ENCODE results near the gene ZC3H12A.

The ZC3H12A gene

DNA sequence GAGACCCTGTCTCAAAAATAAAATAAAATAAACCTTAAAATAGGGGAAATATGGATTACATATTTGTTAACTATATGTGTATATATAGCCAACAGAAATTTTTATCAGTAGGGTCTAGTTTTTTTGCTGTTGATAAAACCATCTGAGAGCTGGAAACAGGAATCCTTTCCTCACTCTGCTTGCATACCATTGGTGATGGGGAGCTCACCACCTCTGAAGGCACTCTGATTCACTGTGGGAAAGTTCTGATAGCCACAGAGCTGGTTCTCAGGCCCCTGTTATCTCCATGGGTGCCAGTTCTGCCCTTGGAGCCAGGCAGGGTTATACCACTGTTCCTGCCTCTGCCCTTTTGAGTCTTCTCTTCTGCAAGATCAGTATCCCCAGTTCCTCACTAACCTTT, 17.8 kb upstream of the ZC3H12A start:
- DNase-seq, result no peak

DNA sequence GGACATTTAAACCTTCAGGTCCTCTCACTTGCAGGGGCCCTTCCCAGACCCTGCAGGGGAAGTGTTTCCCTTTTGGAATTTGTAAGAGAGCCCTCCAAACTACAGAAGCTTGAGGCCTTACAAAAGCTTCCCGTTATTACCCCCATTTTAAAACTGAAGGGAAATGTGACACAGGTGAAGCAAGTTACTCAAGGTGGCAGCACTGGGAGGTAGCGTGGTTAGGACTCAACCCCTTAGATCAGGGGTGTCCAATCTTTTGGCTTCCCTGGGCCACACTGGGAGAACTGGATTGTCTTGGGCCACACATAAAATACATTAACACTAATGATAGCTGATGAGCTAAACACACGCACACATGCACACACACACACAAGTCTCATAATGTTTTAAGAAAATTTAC, 15.8 kb upstream of the ZC3H12A start:
- DNase-seq, result no peak

DNA sequence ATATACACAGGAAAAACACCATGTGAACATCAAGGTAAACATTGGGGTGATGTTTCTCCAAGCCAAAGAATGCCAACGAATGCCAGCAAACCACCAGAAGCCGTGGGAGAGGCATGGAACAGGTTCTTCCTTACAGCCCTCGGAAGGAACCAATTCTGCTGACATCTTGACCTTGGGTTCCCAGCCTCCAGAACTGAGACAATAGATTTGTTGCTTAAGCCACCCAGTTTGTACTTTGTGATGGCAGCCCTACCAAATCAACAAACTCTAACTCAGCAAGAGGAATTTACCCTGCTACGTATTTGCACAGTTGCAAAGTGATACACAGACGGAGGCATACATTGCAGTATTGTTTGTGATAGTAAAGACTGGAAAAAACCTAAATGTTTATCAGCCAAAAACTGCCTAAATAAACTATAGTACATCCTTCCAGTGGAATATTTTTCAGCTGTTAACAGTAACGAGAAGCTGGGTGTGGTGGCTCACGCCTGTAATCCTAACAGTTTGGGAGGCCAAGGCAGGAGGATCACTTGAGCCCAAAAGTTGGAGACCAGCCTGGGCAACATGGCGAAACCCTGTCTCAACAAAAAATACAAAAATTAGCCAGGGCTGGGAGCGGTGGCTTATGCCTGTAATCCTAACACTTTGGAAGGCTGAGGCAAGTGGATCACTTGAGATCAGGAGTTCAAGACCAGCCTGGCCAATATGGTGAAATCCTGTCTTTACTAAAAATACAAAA, 12.5 kb upstream of the ZC3H12A start:
- no peak for DNase-seq

DNA sequence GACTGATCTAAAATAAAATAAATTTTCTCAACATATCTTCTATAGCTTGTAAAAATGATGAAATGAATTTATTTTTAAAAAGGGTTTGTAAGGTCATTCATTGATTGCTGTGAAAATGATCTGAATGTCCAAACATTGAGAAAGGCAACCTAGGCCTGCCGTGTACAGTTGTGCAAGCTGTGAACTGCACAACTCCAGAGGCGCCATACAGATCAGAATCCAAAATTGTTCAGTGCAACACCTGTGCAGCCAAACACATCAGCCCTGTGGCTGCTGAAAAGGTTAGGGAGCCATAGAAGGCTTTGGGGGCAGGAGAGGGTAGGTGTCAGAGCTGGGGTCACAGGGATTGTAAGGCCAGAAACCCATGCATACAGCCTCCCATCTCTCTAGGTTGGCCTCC, 9.9 kb upstream of the ZC3H12A start:
- DNase-seq, result no peak

DNA sequence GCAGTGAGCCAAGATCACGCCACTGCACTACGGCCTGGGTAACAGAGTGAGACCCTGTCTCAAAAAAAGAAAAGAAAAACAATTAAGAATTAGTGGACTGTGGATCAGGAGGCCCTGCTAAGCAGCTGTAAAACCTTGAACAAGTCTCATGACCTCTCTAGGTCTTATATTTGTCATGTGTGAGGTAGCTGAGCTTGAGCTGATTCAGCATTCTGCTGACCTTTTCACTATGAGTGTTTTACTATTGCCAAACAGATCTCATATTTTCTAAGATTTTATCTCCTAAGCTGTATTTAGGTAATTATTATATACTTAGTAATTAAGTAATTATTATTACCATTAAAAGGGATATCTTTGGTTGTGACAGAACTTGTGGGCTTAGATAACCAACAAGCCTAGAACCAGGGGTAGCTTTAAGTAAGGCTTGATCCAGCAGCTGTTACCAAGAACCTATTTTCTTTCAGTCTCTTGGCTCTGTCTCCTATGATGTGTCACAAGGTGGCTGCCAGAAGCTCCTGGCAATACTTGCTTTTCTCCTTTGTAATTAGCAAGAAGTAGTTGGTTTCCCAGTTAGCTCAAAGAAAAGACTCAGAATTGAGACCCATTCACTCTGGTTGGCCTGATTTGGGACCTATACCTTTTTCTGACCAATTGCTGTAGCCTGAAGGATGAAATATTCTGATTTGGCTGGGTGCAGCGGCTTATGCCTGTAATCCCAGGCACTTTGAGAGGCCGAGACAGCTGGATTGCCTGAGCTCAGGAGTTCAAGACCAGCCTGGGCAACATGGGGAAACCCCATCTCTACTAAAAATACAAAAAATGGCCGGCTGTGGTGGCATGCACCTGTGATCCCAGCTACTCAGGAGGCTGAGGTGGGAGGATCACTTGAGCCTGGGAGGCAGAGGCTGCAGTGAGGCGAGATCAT, 8.5 kb upstream of the ZC3H12A start:
- no peak for DNase-seq

DNA sequence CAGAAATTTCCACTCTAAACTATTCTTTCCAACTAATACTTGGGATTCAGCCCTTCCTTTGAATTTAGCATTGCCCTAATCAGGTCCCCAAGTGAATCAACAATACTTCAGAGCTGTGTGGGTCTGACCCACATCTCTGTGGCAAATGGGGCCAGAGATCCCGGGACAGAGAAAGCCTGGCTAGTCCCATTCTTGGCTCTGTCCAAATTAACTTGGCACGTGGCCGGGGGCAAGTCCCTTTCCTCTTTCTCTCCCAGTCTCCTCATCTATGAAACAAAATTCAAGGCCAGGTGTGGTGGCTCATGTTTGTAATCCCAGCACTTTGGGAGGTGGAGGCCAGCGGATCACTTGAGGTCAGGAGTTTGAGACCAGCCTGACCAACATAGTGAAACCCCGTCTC, 6.3 kb upstream of the ZC3H12A start:
- no peak for DNase-seq

DNA sequence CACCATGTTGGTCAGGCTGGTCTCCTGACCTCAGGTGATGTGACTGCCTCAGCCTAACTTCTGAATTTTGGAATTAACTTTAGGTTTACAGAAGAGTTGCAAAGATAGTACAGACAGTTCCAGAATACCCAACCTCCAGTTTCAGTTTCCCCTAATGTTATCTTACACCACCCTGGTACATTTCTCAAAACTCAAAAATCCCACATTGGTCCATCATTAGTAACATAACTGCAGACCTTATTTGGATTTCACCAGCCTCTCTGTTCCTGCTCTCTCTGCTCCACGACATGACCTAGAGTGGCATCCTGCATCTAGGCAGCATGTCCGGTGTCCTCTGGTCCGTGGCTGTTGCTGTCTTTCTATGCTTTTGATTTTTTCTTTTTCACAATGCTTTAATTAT, 5.0 kb upstream of the ZC3H12A start:
- DNase-seq, result no peak

DNA sequence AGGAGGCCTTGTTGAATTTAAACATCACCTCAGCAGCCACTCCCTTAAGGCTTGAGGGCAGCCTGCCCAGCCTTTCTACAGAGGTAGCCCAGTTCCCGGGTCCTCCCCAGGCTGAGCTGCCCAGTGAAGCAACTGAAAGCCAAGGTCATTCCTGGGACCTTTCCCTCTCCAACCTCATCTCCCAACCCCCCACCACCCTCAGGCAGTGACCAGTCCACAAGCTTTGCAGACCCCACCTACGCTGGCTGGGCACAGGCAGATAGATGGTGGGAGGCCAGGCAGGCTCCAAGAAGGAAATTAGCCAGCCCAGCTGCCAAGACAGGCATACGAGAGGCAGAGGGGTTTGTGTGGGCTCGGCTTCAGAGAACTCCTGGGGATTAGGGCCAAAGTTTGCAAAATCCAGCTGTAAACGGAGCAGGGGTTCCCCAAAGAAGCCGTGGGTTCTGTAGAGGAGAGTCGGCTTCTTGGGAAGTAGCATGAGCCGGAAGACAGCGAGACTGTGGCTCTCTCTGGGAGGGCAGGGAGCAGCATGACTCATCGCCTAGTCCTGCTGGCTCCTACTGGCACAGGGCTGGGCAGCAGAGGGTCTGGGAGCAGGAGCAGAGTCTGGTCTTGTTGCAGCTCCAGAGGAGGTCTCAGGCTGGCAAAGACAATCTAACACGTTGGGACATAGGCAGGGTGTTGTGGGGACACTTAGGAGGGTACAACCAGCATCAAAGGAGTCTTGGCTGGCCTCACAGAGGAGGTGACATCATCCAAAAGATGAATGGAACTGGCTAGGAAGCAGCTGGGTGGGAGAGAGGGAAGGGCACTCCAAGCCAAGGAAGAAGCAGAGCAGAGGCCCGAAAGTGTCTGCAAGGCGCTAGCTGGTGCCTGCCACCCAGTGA, 2.8 kb upstream of the ZC3H12A start:
- DNase-seq, result no peak

DNA sequence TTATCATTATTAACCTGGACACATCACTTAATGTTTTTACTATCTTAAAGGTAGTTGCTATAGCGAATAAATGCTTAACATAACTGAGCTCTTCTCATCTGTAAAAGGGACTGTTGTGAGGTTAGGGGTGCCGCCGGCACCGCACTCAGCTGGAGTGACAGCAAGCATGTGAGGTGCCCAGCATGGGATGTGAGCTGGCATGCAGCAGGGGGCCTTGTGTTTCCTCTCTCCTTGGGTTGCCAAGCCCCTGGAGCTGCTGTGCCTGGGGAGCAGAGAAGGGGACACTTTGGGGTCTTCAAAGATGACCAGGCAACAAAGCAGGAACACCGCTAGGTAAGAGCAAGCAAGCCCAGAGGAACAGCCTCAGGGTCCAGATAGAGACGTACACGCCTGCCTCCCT, 2.1 kb upstream of the ZC3H12A start:
- DNase-seq, result no peak

DNA sequence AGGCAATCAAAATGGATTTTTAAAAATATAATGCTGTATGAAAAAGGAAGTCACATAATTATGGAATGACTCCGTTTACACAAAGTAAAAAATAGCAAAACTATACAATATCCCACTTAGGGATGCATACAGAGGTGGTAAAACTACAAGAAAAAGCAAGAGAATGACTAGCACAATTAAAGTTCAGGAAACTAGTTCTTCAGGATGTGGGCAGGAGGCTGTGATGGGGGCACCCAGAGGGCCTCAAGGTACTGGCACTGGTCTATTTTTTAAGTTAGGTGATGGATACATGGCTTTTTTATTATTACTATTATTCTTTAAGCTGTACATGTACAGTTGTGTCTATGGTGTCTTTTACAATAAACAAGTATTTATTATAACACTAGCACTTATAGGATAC, 1.4 kb upstream of the ZC3H12A start:
- no peak for DNase-seq

DNA sequence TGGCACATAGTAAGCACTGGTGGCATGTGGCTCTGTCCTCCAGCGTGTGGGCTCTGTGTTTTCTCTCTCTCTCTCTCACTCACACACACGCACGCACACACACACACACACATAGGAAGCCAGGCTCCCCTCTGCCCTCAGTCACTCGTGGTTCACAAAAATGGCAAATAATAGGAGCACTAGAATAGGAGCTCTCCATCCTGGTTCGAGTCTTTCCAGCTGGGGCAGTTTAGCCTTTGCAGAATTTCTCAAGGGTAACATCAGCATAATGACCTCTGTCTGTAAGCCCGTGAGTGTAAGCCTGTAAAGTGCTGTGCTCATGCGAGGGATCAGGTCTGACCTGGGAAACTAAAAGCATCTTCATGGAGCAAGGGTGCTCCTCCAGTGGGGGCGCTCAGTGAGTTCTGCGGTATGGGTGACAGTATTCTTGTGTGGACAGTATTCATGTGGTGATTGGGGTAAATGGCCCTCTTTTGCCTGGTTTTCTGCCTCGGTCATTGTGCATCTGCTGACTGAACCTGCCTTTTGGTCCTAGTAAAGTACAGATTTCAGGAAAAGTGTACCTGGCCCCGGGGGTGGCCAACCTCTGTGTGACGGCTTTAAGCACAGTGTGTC, 842 bp upstream of the ZC3H12A start:
- DNase-seq, result no peak

DNA sequence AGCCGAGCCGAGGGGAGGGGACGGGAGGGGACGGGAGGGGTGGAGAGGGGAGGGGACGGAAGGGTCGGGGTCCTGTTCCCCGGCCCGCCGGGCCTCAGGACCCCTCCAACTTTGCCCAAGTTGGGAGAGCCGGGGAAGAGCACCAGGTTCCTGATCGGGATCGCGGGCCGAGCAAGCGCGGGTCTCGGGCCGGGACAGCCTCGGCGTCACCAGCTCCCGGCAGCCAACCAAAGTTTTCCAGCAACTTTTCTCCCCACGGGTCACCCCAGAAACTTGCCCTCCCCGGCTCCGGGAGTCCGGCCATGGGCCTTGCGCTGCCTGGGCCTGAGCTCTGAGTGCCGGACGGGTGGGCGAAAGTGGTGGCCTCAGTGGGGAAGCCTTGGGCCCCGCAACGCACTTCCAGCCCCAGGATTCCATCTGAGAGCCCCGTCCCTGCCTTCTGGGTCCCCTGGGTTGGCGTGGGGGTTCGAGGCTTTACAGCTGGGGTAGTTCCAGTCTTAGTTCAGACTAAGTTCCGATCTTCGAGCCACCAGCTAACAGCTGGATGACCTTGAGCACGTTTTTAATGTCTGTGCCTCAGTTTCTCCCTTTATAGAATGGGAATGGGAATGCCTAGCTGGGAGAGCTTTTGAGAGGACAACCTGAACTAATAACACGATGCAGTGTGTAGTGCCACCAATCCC, 458 bp downstream of the ZC3H12A start:
- no peak for DNase-seq

DNA sequence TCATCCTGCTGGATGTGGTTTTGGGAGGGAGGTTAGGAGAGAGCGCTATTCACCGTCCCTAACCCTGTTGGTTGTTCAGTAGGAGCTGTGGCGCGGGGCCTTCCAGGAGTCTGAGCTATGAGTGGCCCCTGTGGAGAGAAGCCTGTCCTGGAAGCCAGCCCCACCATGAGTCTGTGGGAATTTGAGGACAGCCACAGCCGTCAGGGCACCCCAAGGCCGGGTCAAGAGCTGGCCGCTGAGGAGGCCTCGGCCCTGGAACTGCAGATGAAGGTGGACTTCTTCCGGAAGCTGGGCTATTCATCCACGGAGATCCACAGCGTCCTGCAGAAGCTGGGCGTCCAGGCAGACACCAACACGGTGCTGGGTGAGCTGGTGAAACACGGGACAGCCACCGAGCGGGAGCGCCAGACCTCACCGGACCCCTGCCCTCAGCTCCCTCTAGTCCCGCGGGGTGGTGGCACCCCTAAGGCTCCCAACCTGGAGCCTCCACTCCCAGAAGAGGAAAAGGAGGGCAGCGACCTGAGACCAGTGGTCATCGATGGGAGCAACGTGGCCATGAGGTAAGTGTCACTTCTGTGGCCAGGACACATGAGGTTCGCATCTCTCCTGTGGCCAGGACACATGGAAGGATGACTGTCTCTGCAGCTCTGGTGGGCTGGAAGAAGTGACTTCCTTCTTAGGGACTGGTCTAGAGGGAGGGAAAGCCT, 1.2 kb downstream of the ZC3H12A start:
- DNase-seq, result no peak

DNA sequence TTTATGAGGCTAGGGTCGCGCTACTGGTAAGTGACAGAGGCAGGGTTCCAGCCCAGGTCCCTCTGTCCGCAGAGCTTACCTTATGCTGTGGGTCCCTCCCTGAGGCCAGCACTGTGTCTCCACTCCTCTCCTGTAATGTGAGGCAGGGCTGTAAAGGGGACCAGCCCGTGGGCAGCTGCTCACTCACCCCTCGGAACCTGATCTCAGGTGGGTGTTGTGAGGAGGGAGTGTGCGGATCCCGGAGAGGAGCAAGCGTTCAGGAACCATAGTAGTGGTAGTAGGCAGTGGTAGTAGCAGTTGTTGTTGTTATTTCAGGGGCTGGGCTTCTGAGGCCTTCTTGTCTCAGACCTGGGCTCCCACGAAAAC, 1.7 kb downstream of the ZC3H12A start:
- no peak for DNase-seq

DNA sequence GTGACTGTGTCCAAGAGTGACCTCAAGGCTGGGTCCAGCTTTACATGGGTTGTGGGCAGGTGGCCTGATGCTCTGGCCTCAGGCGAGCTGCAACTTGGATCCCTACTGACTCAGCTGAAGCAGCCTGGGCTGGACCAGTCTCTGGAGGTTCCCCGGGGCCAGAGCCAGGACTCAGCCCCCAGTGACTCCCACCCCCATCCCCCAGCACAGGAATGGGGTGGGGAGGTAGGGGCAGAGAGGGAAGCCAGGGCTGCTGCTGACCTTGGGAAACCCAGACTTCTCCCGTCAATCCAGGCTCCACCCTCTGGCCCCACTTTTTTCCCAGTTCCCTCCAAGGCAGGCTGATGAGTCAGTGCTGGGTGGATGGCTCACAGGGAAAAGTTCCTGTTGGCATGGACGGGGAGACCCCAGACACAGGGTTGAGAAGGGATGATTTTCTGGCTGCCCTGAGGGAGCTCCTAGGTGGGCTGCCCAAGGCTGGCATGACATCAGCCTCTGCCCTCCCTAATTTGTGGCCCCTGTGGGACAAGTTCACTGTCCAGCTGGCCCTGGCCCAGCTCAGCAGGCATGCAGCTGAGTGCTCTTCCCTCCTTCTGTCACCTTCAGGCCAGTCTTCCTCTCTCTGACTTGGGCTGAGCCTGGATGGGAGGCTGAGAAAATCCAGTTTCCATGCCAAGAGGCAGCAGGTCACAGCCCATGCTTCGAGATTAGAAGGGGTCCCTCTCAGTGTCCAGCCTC, 2.2 kb downstream of the ZC3H12A start:
- DNase-seq, result no peak

DNA sequence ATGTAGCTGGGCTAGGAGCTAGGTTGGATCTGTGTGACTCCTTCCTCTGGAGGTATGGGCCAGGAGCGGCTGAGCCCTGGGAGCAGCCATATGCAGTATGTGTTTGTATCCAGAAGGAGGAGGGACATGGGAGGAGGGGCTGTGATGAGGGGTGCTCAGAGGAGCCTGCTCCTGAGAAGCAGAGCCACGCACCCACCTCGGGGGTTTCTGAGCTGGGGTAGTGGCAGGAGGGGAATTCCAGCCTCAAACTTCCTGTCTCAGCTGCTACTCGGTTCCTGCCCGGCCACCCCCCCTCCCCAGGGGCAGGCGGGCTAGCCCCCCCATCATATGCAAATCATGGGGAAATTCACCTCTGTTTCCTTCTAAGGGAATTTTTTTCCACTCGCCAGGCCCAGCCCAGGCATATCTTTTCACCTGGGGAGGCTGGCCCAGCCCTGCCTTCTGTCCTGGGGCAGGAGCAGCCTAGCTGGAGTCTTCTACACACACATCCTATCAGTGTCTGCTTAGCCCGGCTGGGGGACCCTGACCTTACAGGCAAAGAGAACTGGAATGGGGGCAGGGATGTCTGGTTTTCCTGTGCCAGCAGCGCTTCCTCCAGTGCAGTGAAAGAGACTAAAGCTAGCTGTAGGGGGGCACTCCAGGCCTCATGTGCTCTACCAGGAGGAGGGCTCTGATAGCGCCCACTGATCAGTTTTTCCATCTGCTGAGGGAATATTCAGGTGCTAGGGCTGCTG, 3.0 kb downstream of the ZC3H12A start:
- peak; percentile 52 for DNase-seq

DNA sequence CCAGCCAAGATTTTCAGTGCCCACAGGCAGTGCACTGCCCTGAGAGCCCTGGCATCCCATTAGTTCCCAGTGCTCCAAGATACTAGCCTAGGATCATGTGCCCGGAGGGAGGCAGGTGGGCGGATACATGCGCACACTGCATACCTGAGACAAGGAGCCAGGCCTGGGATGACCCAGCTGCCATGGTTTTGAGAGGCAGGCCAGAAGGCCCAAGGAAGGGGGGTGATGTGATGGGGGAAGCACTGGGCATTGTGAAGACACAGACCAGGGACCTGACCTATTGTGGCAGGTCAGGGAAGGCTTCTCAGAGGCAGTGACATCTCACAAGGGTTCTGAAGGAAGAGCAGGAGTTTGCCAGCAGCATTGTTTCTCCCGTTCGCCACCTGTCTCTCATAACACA, 3.6 kb downstream of the ZC3H12A start:
- no peak for DNase-seq

DNA sequence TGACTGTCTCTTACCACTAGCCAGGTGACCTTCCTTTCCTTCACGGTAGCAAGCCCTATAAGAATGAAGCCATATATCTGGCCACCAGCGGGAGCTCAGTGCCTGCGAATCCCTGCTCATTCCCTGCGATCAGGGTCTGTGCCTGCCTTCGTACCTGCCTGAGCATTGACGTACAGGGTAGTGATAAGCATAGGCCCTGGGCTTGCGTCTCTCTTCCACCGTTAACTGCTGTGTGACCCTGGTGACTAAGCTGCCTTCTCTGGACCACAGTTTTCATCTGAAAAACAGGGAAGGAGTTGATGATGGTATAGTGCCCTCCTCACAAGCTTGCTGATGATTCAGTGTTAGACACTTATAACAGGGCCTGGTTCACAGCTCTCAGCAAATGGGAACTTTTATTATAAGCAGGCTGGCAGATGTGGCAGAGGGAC, 4.1 kb downstream of the ZC3H12A start:
- no peak for DNase-seq

DNA sequence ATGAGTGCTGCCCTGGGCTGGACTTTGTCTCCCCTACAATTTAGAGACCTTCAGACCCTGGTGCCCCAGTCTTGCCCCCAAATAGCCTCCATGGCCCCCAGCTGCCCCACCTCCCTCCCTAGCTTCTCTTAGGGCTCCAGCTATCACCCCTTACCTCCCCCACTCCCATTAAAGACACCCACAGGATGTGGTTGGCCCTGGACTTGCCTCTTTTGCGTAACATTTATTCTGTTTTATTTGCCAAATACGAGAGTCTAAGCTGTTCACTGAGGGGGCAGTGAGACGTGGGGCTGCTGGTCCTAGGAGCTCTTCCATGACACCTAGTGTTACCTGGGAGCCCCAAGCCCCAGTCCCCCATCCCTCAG, 4.5 kb downstream of the ZC3H12A start:
- DNase-seq, result no peak

Measured in NCI-H1048 (cell line).